H9 (cell line): ENCODE measurements around the gene FAM89B. TPM values are rescaled to one million over a fixed set of nuclear protein-coding genes. Genes with fewer than 3 reads are reported as not detected.

Experiments used
- DNase-seq: peaks from one replicate; pipeline ENCODE4 v3.0.0-alpha.2; 2017
- H2AFZ ChIP-seq: one replicate; pipeline ENCODE4 v1.6.1; 2013; ENCODE audit warnings: mild to moderate bottlenecking, low read length, control low read depth, moderate library complexity
- H2AK5ac ChIP-seq: 2 replicates; pipeline ENCODE4 v1.6.1; 2013; ENCODE audit warnings: low read length, control low read depth, mixed read lengths; ENCODE audit not compliant: insufficient read length
- H2BK120ac ChIP-seq: one replicate; pipeline ENCODE4 v1.6.1; 2013; ENCODE audit warnings: low read depth, mild to moderate bottlenecking, low read length, control low read depth, inconsistent platforms; ENCODE audit not compliant: poor library complexity, severe bottlenecking
- H2BK12ac ChIP-seq: 2 replicates; pipeline ENCODE4 v1.6.1; 2013; ENCODE audit warnings: low read length, control low read depth, mixed read lengths, low read depth; ENCODE audit not compliant: insufficient read length
- H2BK15ac ChIP-seq: 2 replicates; pipeline ENCODE4 v1.6.1; 2013; ENCODE audit warnings: low read depth, low read length, control low read depth
- H2BK20ac ChIP-seq: one replicate; pipeline ENCODE4 v1.6.1; 2013; ENCODE audit warnings: low read depth, mild to moderate bottlenecking, low read length, control low read depth, inconsistent platforms; ENCODE audit not compliant: poor library complexity, severe bottlenecking
- H2BK5ac ChIP-seq: 2 replicates; pipeline ENCODE4 v1.6.1; 2013; ENCODE audit warnings: low read length, control low read depth, mixed read lengths; ENCODE audit not compliant: insufficient read length
- H3K14ac ChIP-seq: 2 replicates; pipeline ENCODE4 v1.6.1; 2013; ENCODE audit warnings: low read length, control low read depth; ENCODE audit not compliant: insufficient read depth
- H3K18ac ChIP-seq: 2 replicates; pipeline ENCODE4 v1.6.1; 2013; ENCODE audit warnings: low read depth, mild to moderate bottlenecking, mixed read lengths, low read length, control low read depth; ENCODE audit not compliant: insufficient read length
- H3K23ac ChIP-seq: 2 replicates; pipeline ENCODE4 v1.6.1; 2013; ENCODE audit warnings: low read length, control low read depth, mixed read lengths, low read depth; ENCODE audit not compliant: insufficient read length
- H3K23me2 ChIP-seq: 2 replicates; pipeline ENCODE4 v1.6.1; 2013; ENCODE audit warnings: low read depth, mild to moderate bottlenecking, mixed read lengths, low read length, control low read depth; ENCODE audit not compliant: insufficient read length, poor library complexity, severe bottlenecking
- H3K27ac ChIP-seq: 2 replicates; pipeline ENCODE4 v1.5.1; 2013; ENCODE audit warnings: low read length, control low read depth, mixed read lengths, low read depth; ENCODE audit not compliant: insufficient read length
- H3K27me3 ChIP-seq: 2 replicates; pipeline ENCODE4 v1.6.1; 2013; ENCODE audit warnings: low read length, control low read depth, inconsistent platforms; ENCODE audit not compliant: insufficient read depth
- H3K4ac ChIP-seq: 2 replicates; pipeline ENCODE4 v1.6.1; 2013; ENCODE audit warnings: low read depth, mild to moderate bottlenecking, control low read depth, inconsistent platforms, low read length, moderate library complexity
- H3K4me1 ChIP-seq: 2 replicates; pipeline ENCODE4 v1.6.1; 2013; ENCODE audit warnings: low read length, control low read depth, inconsistent platforms; ENCODE audit not compliant: insufficient read depth
- H3K4me2 ChIP-seq: 2 replicates; pipeline ENCODE4 v1.6.1; 2013; ENCODE audit warnings: low read length, control low read depth, mixed read lengths; ENCODE audit not compliant: insufficient read length, insufficient read depth
- H3K56ac ChIP-seq: 2 replicates; pipeline ENCODE4 v1.6.1; 2013; ENCODE audit warnings: low read depth, mild to moderate bottlenecking, mixed read lengths, low read length, control low read depth; ENCODE audit not compliant: insufficient read length
- H3K79me1 ChIP-seq: 2 replicates; pipeline ENCODE4 v1.6.1; 2013; ENCODE audit warnings: low read depth, mild to moderate bottlenecking, moderate library complexity, low read length, control low read depth, inconsistent platforms; ENCODE audit not compliant: insufficient read depth, poor library complexity, severe bottlenecking
- H3K79me2 ChIP-seq: 2 replicates; pipeline ENCODE4 v1.6.1; 2013; ENCODE audit warnings: low read length, control low read depth, inconsistent platforms; ENCODE audit not compliant: insufficient read depth
- H3K9ac ChIP-seq: 2 replicates; pipeline ENCODE4 v1.6.1; 2013; ENCODE audit warnings: low read length, control low read depth, mixed read lengths; ENCODE audit not compliant: insufficient read length; ENCODE audit errors: extremely low read depth
- H3K9me3 ChIP-seq: one replicate; pipeline ENCODE4 v1.6.1; 2013; ENCODE audit warnings: low read depth, low read length, inconsistent platforms; ENCODE audit not compliant: control insufficient read depth
- H3T11ph ChIP-seq: one replicate; pipeline ENCODE4 v1.6.1; 2013; ENCODE audit warnings: mild to moderate bottlenecking, low read length, control low read depth, inconsistent platforms
- H4K20me1 ChIP-seq: one replicate; pipeline ENCODE4 v1.6.1; 2013; ENCODE audit not compliant: control insufficient read depth, insufficient read length, insufficient read depth
- H4K5ac ChIP-seq: 2 replicates; pipeline ENCODE4 v1.6.1; 2013; ENCODE audit warnings: low read depth, mild to moderate bottlenecking, mixed read lengths, low read length, control low read depth; ENCODE audit not compliant: insufficient read length
- H4K8ac ChIP-seq: replicated peaks from 2 replicates; pipeline ENCODE4 v1.6.1; 2013; ENCODE audit warnings: low read length, control low read depth, mixed read lengths, low read depth; ENCODE audit not compliant: insufficient read length
- H4K91ac ChIP-seq: 2 replicates; pipeline ENCODE4 v1.6.1; 2013; ENCODE audit warnings: low read depth, mild to moderate bottlenecking, moderate library complexity, mixed read lengths, low read length, control low read depth; ENCODE audit not compliant: insufficient read length
- H3K27ac Mint-ChIP-seq, 3 experiments: 2 replicates in 2 of 3; 3 replicates in 1 of 3; pipeline ENCODE4 v1.8.0; 2020 to 2021; ENCODE audit warnings: mixed read lengths in 3 of 3, mild to moderate bottlenecking in 1 of 3, moderate library complexity in 1 of 3
- H3K27me3 Mint-ChIP-seq: 2 replicates; pipeline ENCODE4 v1.8.0; 2021; ENCODE audit warnings: low read depth, mild to moderate bottlenecking, moderate library complexity, mixed read lengths
- H3K36me3 Mint-ChIP-seq, 3 experiments: 2 replicates in 2 of 3; 3 replicates in 1 of 3; pipeline ENCODE4 v1.8.0; 2020 to 2021; ENCODE audit warnings: low read depth in 3 of 3, mixed read lengths in 3 of 3; ENCODE audit not compliant: insufficient read depth in 1 of 3
- H3K4me1 Mint-ChIP-seq, 2 experiments: 2 replicates each; pipeline ENCODE4 v1.8.0; 2020; ENCODE audit warnings: mixed read lengths in 2 of 2
- H3K4me3 Mint-ChIP-seq, 2 experiments: 2 replicates in 1 of 2; 3 replicates in 1 of 2; pipeline ENCODE4 v1.8.0; 2020 to 2021; ENCODE audit warnings: mild to moderate bottlenecking in 2 of 2, mixed read lengths in 2 of 2, moderate library complexity in 1 of 2
- H3K9me3 Mint-ChIP-seq, 2 experiments: 2 replicates in 1 of 2; 3 replicates in 1 of 2; pipeline ENCODE4 v1.8.0; 2020; ENCODE audit warnings: mild to moderate bottlenecking in 2 of 2, mixed read lengths in 2 of 2, moderate library complexity in 1 of 2
- WGBS: extraction: QIAGEN DNeasy Blood & Tissue Kit; methylation state at CpG from one replicate; pipeline ENCODE4 v1.1.7; 2013; ENCODE audit warnings: missing lambda C conversion rate, low lambda C conversion rate, mixed read lengths; ENCODE audit not compliant: insufficient read length; ENCODE audit errors: extremely low coverage; 5-methylcytosine and 5-hydroxymethylcytosine counted together
- total RNA-seq: library from RNA; stranded (reverse); gene quantifications from 2 replicates; pipeline ENCODE4 v1.2.1, GENCODE V29; 2021
- TF ChIP-seq, protein P1 (sequence below): fragments of 200-600 bp; sonication (generic); conservative IDR thresholded peaks from 3 replicates; pipeline ENCODE4 v1.8.0; 2021; ENCODE audit warnings: antibody characterized with exemption, mild to moderate bottlenecking

FAM89B gene
- total RNA-seq, 1 experiment from 2014 or later, result 21.7 TPM

DNA sequence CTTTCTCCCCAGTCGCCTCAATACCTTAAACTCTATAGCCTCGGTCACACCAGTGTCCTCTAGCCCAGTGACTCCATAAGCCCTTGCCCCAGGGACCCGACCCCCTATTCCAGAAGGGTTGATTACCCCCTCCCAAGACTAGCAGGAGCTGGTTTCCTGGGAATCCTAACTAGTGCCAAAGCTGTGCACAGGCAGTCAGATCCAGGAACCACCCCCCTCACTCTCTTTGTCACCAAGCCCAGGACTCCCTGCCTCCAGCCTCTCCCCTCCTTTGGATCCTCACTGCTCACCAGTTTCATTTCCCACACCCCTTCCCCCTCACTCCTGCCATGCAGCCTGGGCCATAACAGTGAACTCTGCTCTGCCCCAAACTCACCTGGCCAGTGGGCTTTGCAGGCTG, 23.9 kb upstream of the FAM89B start:
- Histone ChIP-seq H3K79me2 (no peaks in the 10 kb centered on the region), H3K14ac (no peak overlapping the region), H3K4me2 (no peak overlapping the region), H3K4ac (no peak overlapping the region), H4K20me1 (no peaks in the 10 kb centered on the region), H3K27me3 (peaks cover 4% of the 10 kb centered on the region; the same call in 1 of the 2 replicates), H2BK20ac (no peak overlapping the region), H2BK12ac (no peak overlapping the region), H4K91ac (no peak overlapping the region), H3K9ac (no peak overlapping the region), H4K5ac (no peak overlapping the region), H3T11ph (no peak overlapping the region), H3K23ac (no peak overlapping the region), H3K79me1 (no peaks in the 10 kb centered on the region), H3K4me1 (peaks cover 2% of the 10 kb centered on the region; the same call in 1 of the 2 replicates), H3K9me3 (no peaks in the 10 kb centered on the region), H2BK120ac (no peak overlapping the region), H2AFZ (no peak overlapping the region), H2BK15ac (no peak overlapping the region), H4K8ac (no peak overlapping the region), H2AK5ac (no peak overlapping the region), H3K18ac (no peak overlapping the region), H2BK5ac (no peak overlapping the region), H3K56ac (no peak overlapping the region), H3K27ac (no peak overlapping the region), H3K23me2 (peaks cover 2% of the 10 kb centered on the region)
- no CpG with 5 or more reads among the region's 3 CpGs for WGBS
- TF ChIP-seq, protein P1, sequence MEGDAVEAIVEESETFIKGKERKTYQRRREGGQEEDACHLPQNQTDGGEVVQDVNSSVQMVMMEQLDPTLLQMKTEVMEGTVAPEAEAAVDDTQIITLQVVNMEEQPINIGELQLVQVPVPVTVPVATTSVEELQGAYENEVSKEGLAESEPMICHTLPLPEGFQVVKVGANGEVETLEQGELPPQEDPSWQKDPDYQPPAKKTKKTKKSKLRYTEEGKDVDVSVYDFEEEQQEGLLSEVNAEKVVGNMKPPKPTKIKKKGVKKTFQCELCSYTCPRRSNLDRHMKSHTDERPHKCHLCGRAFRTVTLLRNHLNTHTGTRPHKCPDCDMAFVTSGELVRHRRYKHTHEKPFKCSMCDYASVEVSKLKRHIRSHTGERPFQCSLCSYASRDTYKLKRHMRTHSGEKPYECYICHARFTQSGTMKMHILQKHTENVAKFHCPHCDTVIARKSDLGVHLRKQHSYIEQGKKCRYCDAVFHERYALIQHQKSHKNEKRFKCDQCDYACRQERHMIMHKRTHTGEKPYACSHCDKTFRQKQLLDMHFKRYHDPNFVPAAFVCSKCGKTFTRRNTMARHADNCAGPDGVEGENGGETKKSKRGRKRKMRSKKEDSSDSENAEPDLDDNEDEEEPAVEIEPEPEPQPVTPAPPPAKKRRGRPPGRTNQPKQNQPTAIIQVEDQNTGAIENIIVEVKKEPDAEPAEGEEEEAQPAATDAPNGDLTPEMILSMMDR, result no peak
- peaks cover 87% of the 10 kb centered on the region for H3K27me3 Mint-ChIP-seq
- peaks cover 0 to 2% of the 10 kb centered on the region in 2 experiments; a peak in 2 of 5 replicates for H3K9me3 Mint-ChIP-seq
- H3K27ac Mint-ChIP-seq, result no peak overlapping the region
- peak overlapping the region in 1 of 2 experiments; percentile 10; a peak in 1 of 5 replicates for H3K4me3 Mint-ChIP-seq
- H3K36me3 Mint-ChIP-seq, result no peaks in the 10 kb centered on the region
- peaks cover 28 to 46% of the 10 kb centered on the region in 2 experiments for H3K4me1 Mint-ChIP-seq
- no peak for DNase-seq
